ENCODE data around the gene ATXN1. TPM values are rescaled to one million over a fixed set of nuclear protein-coding genes. Genes with fewer than 3 reads are reported as not detected.

The ATXN1 gene
- total and polyA plus RNA-seq, 2 of the 8 experiments (the other 6 are each of a cell fraction or from before 2014, with no cell fraction given), result 1.6 to 4.0 TPM

DNA sequence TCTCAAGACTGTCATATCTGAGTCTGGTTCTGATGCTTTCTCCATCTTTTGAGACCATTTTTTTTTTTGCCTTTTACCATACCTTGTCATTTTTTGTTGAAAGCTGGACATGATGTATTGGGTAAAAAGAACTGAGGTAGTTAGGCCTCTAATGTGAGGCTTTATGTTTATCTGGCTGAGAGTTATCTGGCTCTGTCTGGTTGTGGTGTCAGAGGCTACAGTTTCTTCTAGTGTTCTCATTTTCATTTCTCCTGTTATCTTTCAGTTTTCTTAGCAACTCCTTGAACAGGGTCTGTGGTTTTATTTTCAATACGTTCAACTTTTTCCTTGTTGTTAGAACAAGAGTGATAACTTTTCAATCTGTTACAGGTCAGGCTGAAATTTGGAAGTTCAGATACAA, 49.2 kb upstream of the ATXN1 start:
- no peak overlapping the region for H2BK20ac ChIP-seq (ENCODE audit: low read length)
- no peak overlapping the region for H4K91ac ChIP-seq (replicated peaks; ENCODE audit: insufficient read length, low read length)
- TF ChIP-seq POLR2A (IDR thresholded peaks at IDR 0.05; ENCODE audit: control extremely low read depth in 1 of 2, low read depth in 2 of 2, low read length in 2 of 2) (no peak), CREB1 (IDR thresholded peaks at IDR 0.05) (no peak), CHD1 (IDR thresholded peaks at IDR 0.05; ENCODE audit: low read depth, low read length) (no peak), PHF8 (conservative IDR thresholded peaks at IDR 0.05; ENCODE audit: low read depth, low read length) (no peak), KDM4A (IDR thresholded peaks at IDR 0.05; ENCODE audit: low read depth, low read length, severe bottlenecking) (no peak), CEBPB (IDR thresholded peaks at IDR 0.05; ENCODE audit: low read depth, low read length) (no peak), TEAD4 (IDR thresholded peaks at IDR 0.05; ENCODE audit: low read depth, low read length) (no peak), SIN3A (conservative IDR thresholded peaks at IDR 0.05 in 1 of 2, IDR thresholded peaks at IDR 0.05 in 1 of 2; ENCODE audit: low read depth in 1 of 2, low read length in 2 of 2) (no peak), POU5F1 (IDR thresholded peaks at IDR 0.05; ENCODE audit: low read depth, low read length) (no peak), EGR1 (IDR thresholded peaks at IDR 0.05; ENCODE audit: borderline replicate concordance, low read depth, low read length) (no peak)
- CTCF ChIA-PET (ENCODE audit: partially characterized antibody), result interaction anchor here (0.9 to 1.2 kb wide), 2 partner anchors 27 to 40 kb away, joined by 3 read pairs; no protein-coding TSS in a partner anchor
- no peak overlapping the region for H2BK12ac ChIP-seq (ENCODE audit: low read depth, low read length)
- H3K4ac ChIP-seq (replicated peaks; ENCODE audit: insufficient read length, low read depth, low read length), result no peak overlapping the region
- H2AK5ac ChIP-seq (ENCODE audit: low read depth, low read length), result no peak overlapping the region
- H2BK15ac ChIP-seq (ENCODE audit: low read length), result no peak overlapping the region
- no peak overlapping the region for H3K18ac ChIP-seq (ENCODE audit: extremely low read depth, low read length)
- peaks cover 0 to 4% (median under 1%) of the 10 kb centered on the region in 4 experiments; a peak in 3 of 7 replicates for H3K4me1 ChIP-seq (replicated peaks in 1 of 4; ENCODE audit: control insufficient read depth in 3 of 4, insufficient read depth in 4 of 4, low read length in 3 of 4)
- no peak overlapping the region for H2BK5ac ChIP-seq (ENCODE audit: low read depth, low read length)
- no peak overlapping the region for H3K27ac ChIP-seq (ENCODE audit: low read depth, low read length)
- no peak overlapping the region for H2BK120ac ChIP-seq (replicated peaks; ENCODE audit: low read depth, low read length)
- no peaks in the 10 kb centered on the region for H3K79me2 ChIP-seq (ENCODE audit: control insufficient read depth in 1 of 2, insufficient read depth in 2 of 2, low read length in 2 of 2)
- peaks cover 7 to 14% of the 10 kb centered on the region in 2 experiments; a peak in 3 of 4 replicates for H3K9me3 ChIP-seq (ENCODE audit: insufficient read depth in 2 of 2, low read depth in 1 of 2, low read length in 1 of 2)
- FAIRE-seq, result no peak
- no peak overlapping the region for H3K4me2 ChIP-seq (ENCODE audit: insufficient read depth in 1 of 2, low read depth in 2 of 2, low read length in 2 of 2)
- no peak overlapping the region for H3K56ac ChIP-seq (replicated peaks; ENCODE audit: insufficient read length, low read depth, low read length)
- H3K36me3 ChIP-seq (ENCODE audit: control insufficient read depth in 2 of 4, insufficient read depth in 4 of 4, low read length in 3 of 4), result no peaks in the 10 kb centered on the region
- H4K8ac ChIP-seq (ENCODE audit: extremely low read depth, insufficient read depth, low read length), result no peak overlapping the region
- no peak overlapping the region for H3K4me3 ChIP-seq (ENCODE audit: extremely low read depth in 1 of 4, insufficient read depth in 2 of 4, low read depth in 3 of 4, low read length in 4 of 4)
- H3K79me1 ChIP-seq (ENCODE audit: low read depth, low read length), result no peaks in the 10 kb centered on the region
- no peak overlapping the region for H4K5ac ChIP-seq (ENCODE audit: insufficient read length, low read depth, low read length)
- DNase-seq (ENCODE audit: low read depth in 1 of 2, low spot score in 2 of 2), result no peak
- no peaks in the 10 kb centered on the region for H4K20me1 ChIP-seq (replicated peaks in 1 of 2; ENCODE audit: control insufficient read depth in 1 of 2, insufficient read depth in 2 of 2, low read length in 2 of 2)
- WGBS, 2 experiments (ENCODE audit: extremely low coverage in 1 of 2, insufficient coverage in 1 of 2, insufficient read length in 1 of 2, insufficient replicate concordance in 2 of 2, low coverage in 1 of 2, low lambda C conversion rate in 2 of 2, missing lambda C conversion rate in 1 of 2), result 92% methylated on average over 1 of the region's 1 CpG; no CpG with 5 or more reads in 1 of the 2 experiments
- no peaks in the 10 kb centered on the region for H3K27me3 ChIP-seq (replicated peaks in 1 of 4; ENCODE audit: control insufficient read depth in 3 of 4, extremely low read depth in 1 of 4, insufficient read depth in 3 of 4, low read length in 3 of 4)
- no peak overlapping the region for H3K23ac ChIP-seq (ENCODE audit: insufficient read length)
- POLR2A ChIA-PET (ENCODE audit: partially characterized antibody), result interaction anchor here (0.7 kb wide), 1 partner anchor 280 kb away, joined by 5 read pairs; no protein-coding TSS in a partner anchor
- H3K9ac ChIP-seq (replicated peaks in 1 of 4; ENCODE audit: extremely low read depth in 1 of 4, low read depth in 3 of 4, low read length in 3 of 4), result no peak overlapping the region
- no peak overlapping the region for H2AFZ ChIP-seq (ENCODE audit: low read length)
- no peaks in the 10 kb centered on the region for H3K23me2 ChIP-seq (ENCODE audit: low read depth, low read length)
- H3K14ac ChIP-seq (ENCODE audit: insufficient read length), result no peak overlapping the region
